HUES64 (cell line): Measurements from ENCODE around the gene UGT1A8.

Experiments
- H3K27ac ChIP-seq: 2 replicates; pipeline ENCODE4 v1.7.0; 2013; ENCODE audit warnings: low read depth, low read length, inconsistent platforms
- H3K27me3 ChIP-seq: 2 replicates; pipeline ENCODE4 v1.6.1; 2013; ENCODE audit warnings: mild to moderate bottlenecking, low read length; ENCODE audit not compliant: insufficient read depth
- H3K36me3 ChIP-seq: 2 replicates; pipeline ENCODE4 v1.6.1; 2013; ENCODE audit warnings: mild to moderate bottlenecking, low read length; ENCODE audit not compliant: insufficient read depth
- H3K4me1 ChIP-seq: 2 replicates; pipeline ENCODE4 v1.6.1; 2013; ENCODE audit warnings: mild to moderate bottlenecking, low read length, moderate library complexity; ENCODE audit not compliant: insufficient read depth
- H3K4me3 ChIP-seq: 2 replicates; pipeline ENCODE4 v1.5.1; 2013; ENCODE audit warnings: mild to moderate bottlenecking, low read length, moderate library complexity
- H3K9ac ChIP-seq: 2 replicates; pipeline ENCODE4 v1.6.1; 2013; ENCODE audit warnings: mild to moderate bottlenecking, low read depth, low read length
- H3K9me3 ChIP-seq: 2 replicates; pipeline ENCODE4 v1.6.1; 2013; ENCODE audit warnings: low read depth, low read length; ENCODE audit not compliant: insufficient read depth
- WGBS: fragments of 150-250, 120-280 bp; methylation state at CpG from one replicate; pipeline ENCODE4 v1.1.7; 2013; ENCODE audit warnings: missing lambda C conversion rate; 5-methylcytosine and 5-hydroxymethylcytosine counted together

Gene UGT1A8

DNA sequence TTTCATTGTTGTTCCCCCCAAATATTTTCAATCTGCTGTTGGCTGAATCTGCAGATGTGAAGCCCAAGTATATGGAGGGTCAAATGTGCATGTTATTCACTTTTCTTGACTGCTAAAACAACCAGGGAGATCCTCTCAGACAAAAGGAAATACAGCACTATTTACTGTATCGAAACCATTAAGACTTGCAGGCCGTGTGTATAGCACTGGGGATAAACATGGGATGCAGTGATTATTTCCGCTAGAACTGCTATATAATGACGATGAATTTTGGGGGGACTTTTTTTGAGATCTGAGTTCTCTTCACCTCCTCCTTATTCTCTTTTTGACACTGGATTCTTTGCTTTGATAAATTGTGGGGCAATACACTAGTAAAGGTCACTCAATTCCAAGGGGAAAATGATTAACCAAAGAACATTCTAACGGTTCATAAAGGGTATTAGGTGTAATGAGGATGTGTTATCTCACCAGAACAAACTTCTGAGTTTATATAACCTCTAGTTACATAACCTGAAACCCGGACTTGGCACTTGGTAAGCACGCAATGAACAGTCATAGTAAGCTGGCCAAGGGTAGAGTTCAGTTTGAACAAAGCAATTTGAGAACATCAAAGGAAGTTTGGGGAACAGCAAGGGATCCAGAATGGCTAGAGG lies 139.1 kb downstream of the UGT1A8 start:
- H3K36me3 ChIP-seq: no peaks in the 10 kb centered on the region
- no peak overlapping the region for H3K4me3 ChIP-seq
- 92% methylated on average over 5 of the region's 7 CpGs for WGBS
- no peaks in the 10 kb centered on the region for H3K27me3 ChIP-seq
- H3K9ac ChIP-seq: no peak overlapping the region
- peaks cover 6% of the 10 kb centered on the region for H3K9me3 ChIP-seq
- H3K4me1 ChIP-seq: no peaks in the 10 kb centered on the region
- H3K27ac ChIP-seq: no peak overlapping the region

- Histone ChIP-seq H3K9me3 (no peaks in the 10 kb centered on the region), H3K9ac (no peak overlapping the region), H3K27me3 (no peaks in the 10 kb centered on the region), H3K36me3 (no peaks in the 10 kb centered on the region), H3K27ac (no peak overlapping the region), H3K4me1 (no peaks in the 10 kb centered on the region), H3K4me3 (no peak overlapping the region)
Measured at GRCh38 chr2:233758141-233758540, 140.7 kb downstream of the UGT1A8 start.

GRCh38 chr2:233758849-233759248 lies 141.4 kb downstream of the UGT1A8 start:
- Histone ChIP-seq H3K27me3 (no peaks in the 10 kb centered on the region), H3K27ac (no peak overlapping the region), H3K9ac (no peak overlapping the region), H3K36me3 (no peaks in the 10 kb centered on the region), H3K9me3 (no peaks in the 10 kb centered on the region), H3K4me3 (no peak overlapping the region), H3K4me1 (no peaks in the 10 kb centered on the region)
- 92% methylated on average over 2 of the region's 2 CpGs for WGBS

- H3K4me3 ChIP-seq: no peak within 1 kb of the TSS
- WGBS: 94% methylated on average over 5 of the region's 6 CpGs
- H3K9ac ChIP-seq: no peak within 1 kb of the TSS
- no peak within 1 kb of the TSS for H3K27ac ChIP-seq
- no peaks in the 10 kb centered on the region for H3K9me3 ChIP-seq
- no peaks in the 10 kb centered on the region for H3K36me3 ChIP-seq
- H3K4me1 ChIP-seq: no peaks in the 10 kb centered on the region
- no peaks in the 10 kb centered on the region for H3K27me3 ChIP-seq
Measured at GRCh38 chr2:233760043-233760442, 142.6 kb downstream of the UGT1A8 start, which contains the start of gene UGT1A1. Gene UGT1A1, plus strand, starts transcription at chr2:233760270. Its CDS starts 18 bp downstream, at chr2:233760288.

- H3K4me1 ChIP-seq: no peaks in the 10 kb centered on the region
- H3K36me3 ChIP-seq: no peaks in the 10 kb centered on the region
- 97% methylated on average over 4 of the region's 4 CpGs for WGBS
- H3K27ac ChIP-seq: no peak overlapping the region
- H3K4me3 ChIP-seq: no peak overlapping the region
- no peak overlapping the region for H3K9ac ChIP-seq
- no peaks in the 10 kb centered on the region for H3K9me3 ChIP-seq
- H3K27me3 ChIP-seq: no peaks in the 10 kb centered on the region
Measured at GRCh38 chr2:233761040-233761769, 143.8 kb downstream of the UGT1A8 start.

- H3K27me3 ChIP-seq: no peaks in the 10 kb centered on the region
- H3K4me3 ChIP-seq: no peak overlapping the region
- no peaks in the 10 kb centered on the region for H3K4me1 ChIP-seq
- H3K9me3 ChIP-seq: no peaks in the 10 kb centered on the region
- H3K27ac ChIP-seq: no peak overlapping the region
- H3K9ac ChIP-seq: no peak overlapping the region
- 90% methylated on average over 7 of the region's 7 CpGs for WGBS
- H3K36me3 ChIP-seq: no peaks in the 10 kb centered on the region
Measured at GRCh38 chr2:233764264-233764663, 146.8 kb downstream of the UGT1A8 start.

GRCh38 chr2:233764761-233765160 lies 147.3 kb downstream of the UGT1A8 start:
- Histone ChIP-seq H3K4me3 (no peak overlapping the region), H3K27me3 (no peaks in the 10 kb centered on the region), H3K9ac (no peak overlapping the region), H3K9me3 (no peaks in the 10 kb centered on the region), H3K27ac (no peak overlapping the region), H3K4me1 (no peaks in the 10 kb centered on the region), H3K36me3 (no peaks in the 10 kb centered on the region)
- 84% methylated on average over 3 of the region's 3 CpGs for WGBS

DNA sequence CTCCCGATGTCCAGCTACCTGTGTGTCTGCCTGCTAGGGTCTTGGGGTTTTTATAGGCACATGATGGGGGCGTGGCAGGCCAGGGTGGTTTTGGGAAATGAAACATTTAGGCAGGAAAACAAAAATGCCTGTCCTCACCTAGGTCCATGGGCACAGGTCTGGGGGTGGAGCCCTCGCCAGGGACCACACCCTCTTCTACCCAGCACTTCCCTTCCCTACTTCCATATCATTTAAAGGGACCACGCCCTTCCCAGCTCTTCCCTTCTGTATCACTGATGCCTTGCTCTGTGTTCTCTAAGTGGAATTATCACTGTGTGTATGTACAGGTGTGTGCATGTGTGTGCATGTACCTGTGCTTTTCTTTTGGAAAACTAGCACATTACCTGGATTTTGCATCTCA lies 149.0 kb downstream of the UGT1A8 start:
- Histone ChIP-seq H3K27me3 (no peaks in the 10 kb centered on the region), H3K4me3 (no peak overlapping the region), H3K4me1 (no peaks in the 10 kb centered on the region), H3K27ac (no peak overlapping the region), H3K36me3 (no peaks in the 10 kb centered on the region), H3K9me3 (no peaks in the 10 kb centered on the region), H3K9ac (no peak overlapping the region)
- 84% methylated on average over 4 of the region's 4 CpGs for WGBS

DNA sequence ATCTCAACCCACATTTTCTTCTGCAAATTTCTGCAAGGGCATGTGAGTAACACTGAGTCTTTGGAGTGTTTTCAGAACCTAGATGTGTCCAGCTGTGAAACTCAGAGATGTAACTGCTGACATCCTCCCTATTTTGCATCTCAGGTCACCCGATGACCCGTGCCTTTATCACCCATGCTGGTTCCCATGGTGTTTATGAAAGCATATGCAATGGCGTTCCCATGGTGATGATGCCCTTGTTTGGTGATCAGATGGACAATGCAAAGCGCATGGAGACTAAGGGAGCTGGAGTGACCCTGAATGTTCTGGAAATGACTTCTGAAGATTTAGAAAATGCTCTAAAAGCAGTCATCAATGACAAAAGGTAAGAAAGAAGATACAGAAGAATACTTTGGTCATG lies 150.6 kb downstream of the UGT1A8 start:
- H3K4me3 ChIP-seq: no peak overlapping the region
- WGBS: 75% methylated on average over 4 of the region's 4 CpGs
- H3K36me3 ChIP-seq: no peaks in the 10 kb centered on the region
- H3K27ac ChIP-seq: no peak overlapping the region
- H3K4me1 ChIP-seq: no peaks in the 10 kb centered on the region
- no peaks in the 10 kb centered on the region for H3K9me3 ChIP-seq
- H3K9ac ChIP-seq: no peak overlapping the region
- H3K27me3 ChIP-seq: no peaks in the 10 kb centered on the region

DNA sequence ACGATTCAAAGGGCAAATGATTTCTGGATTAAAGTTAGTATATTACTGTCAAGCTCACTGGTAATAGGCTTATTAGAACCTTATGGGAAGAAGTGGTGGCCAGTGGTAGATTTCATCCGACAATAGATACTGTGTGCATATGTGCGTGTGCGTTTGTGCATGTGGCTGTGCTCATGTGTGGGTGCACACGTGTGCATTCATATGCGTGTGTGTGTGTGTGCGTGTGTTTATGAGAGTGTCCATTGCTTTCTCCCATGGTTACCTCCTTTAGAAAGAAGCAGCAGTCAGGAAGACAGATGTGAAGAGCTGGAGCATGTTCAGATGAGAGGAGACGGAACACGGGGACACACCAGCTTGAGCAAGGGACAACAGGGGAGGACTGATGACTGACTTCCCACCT lies 151.8 kb downstream of the UGT1A8 start:
- Histone ChIP-seq H3K9ac (no peak overlapping the region), H3K36me3 (no peaks in the 10 kb centered on the region), H3K9me3 (no peaks in the 10 kb centered on the region), H3K4me1 (no peaks in the 10 kb centered on the region), H3K27me3 (no peaks in the 10 kb centered on the region), H3K27ac (no peak overlapping the region), H3K4me3 (no peak overlapping the region)
- WGBS: 96% methylated on average over 9 of the region's 9 CpGs

- no peaks in the 10 kb centered on the region for H3K9me3 ChIP-seq
- H3K4me3 ChIP-seq: no peak overlapping the region
- no peak overlapping the region for H3K27ac ChIP-seq
- no peaks in the 10 kb centered on the region for H3K27me3 ChIP-seq
- H3K9ac ChIP-seq: no peak overlapping the region
- 90% methylated on average over 16 of the region's 16 CpGs for WGBS
- H3K4me1 ChIP-seq: no peaks in the 10 kb centered on the region
- no peaks in the 10 kb centered on the region for H3K36me3 ChIP-seq
Measured at GRCh38 chr2:233772153-233772552, 154.7 kb downstream of the UGT1A8 start.
